Mesenchymal stem cell (in vitro differentiated cells and primary cell): Measurements from ENCODE around the gene ZNF185.

Experiments used
- DNase-seq: peaks from one replicate; pipeline ENCODE4 v3.0.0-alpha.2; 2013
- H2AFZ ChIP-seq: one replicate; pipeline ENCODE4 v1.6.1; 2013; ENCODE audit warnings: low read depth, mild to moderate bottlenecking, control low read depth, inconsistent platforms, low read length, moderate library complexity
- H2AK5ac ChIP-seq: 2 replicates; pipeline ENCODE4 v1.6.1; 2013; ENCODE audit warnings: low read length, moderate library complexity, mild to moderate bottlenecking, inconsistent platforms; ENCODE audit not compliant: severe bottlenecking
- H2BK120ac ChIP-seq: one replicate; pipeline ENCODE4 v1.6.1; 2013; ENCODE audit warnings: low read depth, mild to moderate bottlenecking, inconsistent platforms, low read length, moderate library complexity
- H2BK12ac ChIP-seq, 2 experiments: one replicate each; pipeline ENCODE4 v1.6.1; 2013; ENCODE audit warnings: inconsistent platforms in 2 of 2, low read length in 2 of 2, mild to moderate bottlenecking in 2 of 2, moderate library complexity in 2 of 2, control low read depth in 1 of 2
- H2BK15ac ChIP-seq: one replicate; pipeline ENCODE4 v1.6.1; 2013; ENCODE audit warnings: mild to moderate bottlenecking, low read depth, inconsistent platforms; ENCODE audit not compliant: poor library complexity, severe bottlenecking
- H2BK5ac ChIP-seq: 2 replicates; pipeline ENCODE4 v1.6.1; 2013; ENCODE audit warnings: low read depth, mild to moderate bottlenecking, low read length, control low read depth, inconsistent platforms; ENCODE audit not compliant: poor library complexity, severe bottlenecking
- H3K14ac ChIP-seq, 2 experiments: one replicate each; pipeline ENCODE4 v1.6.1; 2013; ENCODE audit warnings: inconsistent platforms in 2 of 2, low read length in 2 of 2, control low read depth in 1 of 2, mild to moderate bottlenecking in 1 of 2, moderate library complexity in 1 of 2
- H3K18ac ChIP-seq, 2 experiments: one replicate each; pipeline ENCODE4 v1.6.1; 2013; ENCODE audit warnings: inconsistent platforms in 2 of 2, low read length in 2 of 2, control low read depth in 1 of 2, low read depth in 1 of 2, mild to moderate bottlenecking in 1 of 2
- H3K23ac ChIP-seq, 2 experiments: one replicate each; pipeline ENCODE4 v1.6.1; 2013; ENCODE audit warnings: inconsistent platforms in 2 of 2, low read length in 2 of 2, mild to moderate bottlenecking in 2 of 2, moderate library complexity in 2 of 2, control low read depth in 1 of 2
- H3K27ac ChIP-seq: 2 replicates; pipeline ENCODE4 v1.5.1; 2013; ENCODE audit warnings: mild to moderate bottlenecking, moderate library complexity, low read length, control low read depth, inconsistent platforms; ENCODE audit not compliant: poor library complexity, severe bottlenecking
- H3K27me3 ChIP-seq, 2 experiments: 2 replicates each; pipeline versions ENCODE4 v1.6.1 to v1.7.0; 2013; ENCODE audit warnings: low read length in 2 of 2, mild to moderate bottlenecking in 2 of 2, moderate library complexity in 2 of 2, control low read depth in 1 of 2, inconsistent platforms in 1 of 2; ENCODE audit not compliant: control insufficient read depth in 1 of 2, insufficient read depth in 1 of 2
- H3K36me3 ChIP-seq, 2 experiments: 2 replicates each; pipeline versions ENCODE4 v1.6.1 to v1.7.0; 2013; ENCODE audit warnings: low read length in 2 of 2, control low read depth in 1 of 2, inconsistent platforms in 1 of 2, low read depth in 1 of 2, mild to moderate bottlenecking in 1 of 2; ENCODE audit not compliant: insufficient read depth in 2 of 2, control insufficient read depth in 1 of 2
- H3K4ac ChIP-seq, 2 experiments: one replicate each; pipeline ENCODE4 v1.6.1; 2013; ENCODE audit warnings: inconsistent platforms in 2 of 2, low read length in 2 of 2, mild to moderate bottlenecking in 2 of 2, moderate library complexity in 2 of 2, control low read depth in 1 of 2, low read depth in 1 of 2
- H3K4me1 ChIP-seq: 2 replicates; pipeline ENCODE4 v1.6.1; 2013; ENCODE audit warnings: low read depth, low read length, control low read depth; ENCODE audit not compliant: control insufficient read depth, insufficient read depth
- H3K4me2 ChIP-seq: 2 replicates; pipeline ENCODE4 v1.6.1; 2013; ENCODE audit warnings: low read length, mild to moderate bottlenecking, inconsistent platforms; ENCODE audit not compliant: poor library complexity, severe bottlenecking
- H3K4me3 ChIP-seq, 2 experiments: 2 replicates each; pipeline versions ENCODE4 v1.5.1 to v1.7.0; 2013; ENCODE audit warnings: low read length in 2 of 2, mild to moderate bottlenecking in 2 of 2, control low read depth in 1 of 2, low read depth in 1 of 2; ENCODE audit not compliant: insufficient read depth in 1 of 2
- H3K79me1 ChIP-seq: replicated peaks from 2 replicates; pipeline ENCODE4 v1.6.1; 2013; ENCODE audit warnings: mild to moderate bottlenecking, control low read depth, low read length, inconsistent platforms; ENCODE audit not compliant: poor library complexity, severe bottlenecking
- H3K9ac ChIP-seq: 2 replicates; pipeline ENCODE4 v1.7.0; 2013; ENCODE audit warnings: mild to moderate bottlenecking, low read length, moderate library complexity
- H3K9me3 ChIP-seq: 2 replicates; pipeline ENCODE4 v1.7.0; 2013; ENCODE audit warnings: mild to moderate bottlenecking, low read length; ENCODE audit not compliant: control insufficient read depth
- H4K8ac ChIP-seq: one replicate; pipeline ENCODE4 v1.6.1; 2013; ENCODE audit warnings: inconsistent platforms, mild to moderate bottlenecking, low read length, moderate library complexity
- H4K91ac ChIP-seq: one replicate; pipeline ENCODE4 v1.6.1; 2013; ENCODE audit warnings: mild to moderate bottlenecking, low read length, inconsistent platforms
- WGBS: methylation state at CpG from one replicate; pipeline ENCODE4 v1.1.7; 2013; ENCODE audit warnings: mixed read lengths; 5-methylcytosine and 5-hydroxymethylcytosine counted together

Gene ZNF185

GRCh38 chrX:152878976-152879755 is 18.7 kb upstream of the ZNF185 start:
- Histone ChIP-seq H3K79me1 (no peaks in the 10 kb centered on the region), H3K4ac (no peak overlapping the region), H3K36me3 (no peaks in the 10 kb centered on the region), H3K18ac (no peak overlapping the region), H3K9ac (no peak overlapping the region), H3K9me3 (peaks cover 12% of the 10 kb centered on the region), H4K91ac (no peak overlapping the region), H2BK5ac (no peak overlapping the region), H3K4me1 (peaks cover 6% of the 10 kb centered on the region), H3K4me3 (no peak overlapping the region), H3K23ac (no peak overlapping the region), H2BK120ac (no peak overlapping the region), H2AFZ (no peak overlapping the region), H3K27me3 (peaks cover 0 to 67% of the 10 kb centered on the region in 2 experiments), H2BK15ac (no peak overlapping the region), H4K8ac (no peak overlapping the region), H2BK12ac (no peak overlapping the region), H3K14ac (no peak overlapping the region), H3K4me2 (no peak overlapping the region), H2AK5ac (no peak overlapping the region), H3K27ac (no peak overlapping the region)
- no peak for DNase-seq
- WGBS: 58% methylated on average over 9 of the region's 16 CpGs

DNA sequence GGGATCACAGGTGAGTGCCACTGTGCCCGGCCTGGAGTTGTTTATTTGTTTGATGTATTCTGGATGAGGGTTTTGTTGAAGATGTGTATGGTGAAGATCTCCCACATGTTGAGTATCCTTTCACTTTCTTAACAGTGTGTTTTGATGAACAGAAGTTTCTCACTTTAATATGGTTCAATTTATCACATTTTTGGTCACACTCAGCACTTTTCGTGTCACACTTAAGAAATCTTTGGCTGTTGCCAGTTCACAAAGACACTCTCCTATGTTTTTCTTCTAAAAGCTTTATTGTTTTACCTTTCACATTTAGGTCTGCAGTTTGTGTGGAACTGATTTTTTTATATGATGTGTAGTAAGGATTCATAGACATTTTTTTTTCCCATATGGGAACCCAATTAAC is 16.6 kb upstream of the ZNF185 start:
- peaks cover 6% of the 10 kb centered on the region for H3K4me1 ChIP-seq
- DNase-seq: no peak
- H2BK15ac ChIP-seq: no peak overlapping the region
- H2BK120ac ChIP-seq: no peak overlapping the region
- no peak overlapping the region for H2BK5ac ChIP-seq
- no CpG with 5 or more reads among the region's 2 CpGs for WGBS
- H2AFZ ChIP-seq: no peak overlapping the region
- no peak overlapping the region for H3K4ac ChIP-seq
- no peak overlapping the region for H3K9ac ChIP-seq
- no peak overlapping the region for H2AK5ac ChIP-seq
- no peaks in the 10 kb centered on the region for H3K79me1 ChIP-seq
- no peak overlapping the region for H4K8ac ChIP-seq
- H3K9me3 ChIP-seq: peaks cover 7% of the 10 kb centered on the region
- H4K91ac ChIP-seq: no peak overlapping the region
- H3K4me3 ChIP-seq: no peak overlapping the region
- peaks cover 5 to 73% of the 10 kb centered on the region in 2 experiments for H3K27me3 ChIP-seq
- H3K27ac ChIP-seq: no peak overlapping the region
- no peak overlapping the region for H3K18ac ChIP-seq
- no peak overlapping the region for H2BK12ac ChIP-seq
- H3K14ac ChIP-seq: no peak overlapping the region
- no peak overlapping the region for H3K4me2 ChIP-seq
- no peaks in the 10 kb centered on the region for H3K36me3 ChIP-seq
- H3K23ac ChIP-seq: no peak overlapping the region

DNA sequence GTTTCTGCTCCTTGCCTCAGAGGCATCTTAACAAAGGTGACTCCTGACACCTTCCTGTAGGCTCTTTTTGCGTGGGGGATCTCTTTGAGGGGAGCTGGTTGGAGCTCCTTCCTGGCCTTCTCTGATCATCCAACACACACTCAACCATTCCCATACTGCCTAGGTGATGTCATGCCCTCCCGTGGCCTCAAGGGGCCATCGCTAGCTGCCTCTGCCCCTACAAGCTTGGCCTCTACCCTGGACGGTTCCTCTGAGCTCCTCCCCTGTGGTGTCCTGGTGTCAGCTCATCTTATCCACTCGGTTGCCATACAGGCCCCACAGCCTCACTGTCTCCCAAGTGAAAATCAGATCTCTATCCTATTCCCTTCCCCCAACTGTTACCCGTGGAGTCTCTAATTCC is 13.7 kb upstream of the ZNF185 start:
- H4K8ac ChIP-seq: no peak overlapping the region
- no peak for DNase-seq
- H3K27ac ChIP-seq: no peak overlapping the region
- H3K9ac ChIP-seq: no peak overlapping the region
- no peaks in the 10 kb centered on the region for H3K36me3 ChIP-seq
- H3K4me2 ChIP-seq: no peak overlapping the region
- H2BK120ac ChIP-seq: no peak overlapping the region
- H3K9me3 ChIP-seq: peaks cover 3% of the 10 kb centered on the region
- H3K4ac ChIP-seq: no peak overlapping the region
- H2BK15ac ChIP-seq: no peak overlapping the region
- H3K27me3 ChIP-seq: peaks cover 5 to 77% of the 10 kb centered on the region in 2 experiments
- H3K23ac ChIP-seq: no peak overlapping the region
- no peak overlapping the region for H3K18ac ChIP-seq
- no peak overlapping the region for H4K91ac ChIP-seq
- H2BK5ac ChIP-seq: no peak overlapping the region
- H3K14ac ChIP-seq: no peak overlapping the region
- H3K4me3 ChIP-seq: no peak overlapping the region
- no peaks in the 10 kb centered on the region for H3K79me1 ChIP-seq
- H2AK5ac ChIP-seq: no peak overlapping the region
- 50% methylated on average over 5 of the region's 6 CpGs for WGBS
- H2AFZ ChIP-seq: no peak overlapping the region
- H2BK12ac ChIP-seq: no peak overlapping the region
- peaks cover 4% of the 10 kb centered on the region for H3K4me1 ChIP-seq

GRCh38 chrX:152886716-152887115 is 11.2 kb upstream of the ZNF185 start:
- Histone ChIP-seq H4K91ac (no peak overlapping the region), H3K4me2 (no peak overlapping the region), H2BK12ac (no peak overlapping the region), H3K4ac (no peak overlapping the region), H2BK120ac (no peak overlapping the region), H2AK5ac (no peak overlapping the region), H3K23ac (no peak overlapping the region), H3K18ac (no peak overlapping the region), H3K4me1 (no peaks in the 10 kb centered on the region), H3K79me1 (no peaks in the 10 kb centered on the region), H3K27me3 (peaks cover 19 to 89% of the 10 kb centered on the region in 2 experiments), H2BK5ac (no peak overlapping the region), H3K36me3 (no peaks in the 10 kb centered on the region), H2AFZ (no peak overlapping the region), H3K27ac (no peak overlapping the region), H3K4me3 (no peak overlapping the region), H2BK15ac (no peak overlapping the region), H3K9me3 (peaks cover 3% of the 10 kb centered on the region), H3K14ac (no peak overlapping the region), H4K8ac (no peak overlapping the region), H3K9ac (no peak overlapping the region)
- DNase-seq: no peak
- WGBS: 63% methylated on average over 1 of the region's 3 CpGs
